HG03439 (cell line): ENCODE measurements around the gene URB2.
"Not testable (repeated sequence)": the region's sequence is repeated elsewhere in the genome, so short reads cannot be mapped to it uniquely, and the experiment has no call there.

Experiments
- ATAC-seq: cut with Tn5 transposase; IDR thresholded peaks from one replicate; pipeline ENCODE4 v1.9.1; 2021; ENCODE audit warnings: mild to moderate bottlenecking, moderate library complexity; ENCODE audit not compliant: unreplicated experiment

Gene URB2

DNA sequence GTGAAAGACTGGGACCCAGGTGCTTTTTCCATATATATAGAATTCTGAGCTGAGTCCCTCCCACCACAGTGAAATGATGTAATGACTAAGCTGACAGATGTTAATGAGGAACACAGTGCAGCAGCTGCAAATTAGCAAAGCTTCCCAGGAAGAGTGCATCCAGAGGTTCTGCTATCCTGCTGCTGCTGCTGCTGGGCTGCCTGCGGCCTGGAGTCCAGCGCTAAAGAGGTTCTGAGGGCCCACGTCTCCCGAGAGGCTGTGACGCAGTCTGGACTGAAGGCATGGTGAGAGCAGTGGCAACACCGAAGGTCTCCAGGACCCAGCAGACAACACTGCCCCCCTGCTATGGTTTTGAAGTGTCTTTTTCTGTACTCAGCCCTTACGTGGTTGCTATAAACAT is 63.9 kb downstream of the URB2 start:
- no peak for ATAC-seq

DNA sequence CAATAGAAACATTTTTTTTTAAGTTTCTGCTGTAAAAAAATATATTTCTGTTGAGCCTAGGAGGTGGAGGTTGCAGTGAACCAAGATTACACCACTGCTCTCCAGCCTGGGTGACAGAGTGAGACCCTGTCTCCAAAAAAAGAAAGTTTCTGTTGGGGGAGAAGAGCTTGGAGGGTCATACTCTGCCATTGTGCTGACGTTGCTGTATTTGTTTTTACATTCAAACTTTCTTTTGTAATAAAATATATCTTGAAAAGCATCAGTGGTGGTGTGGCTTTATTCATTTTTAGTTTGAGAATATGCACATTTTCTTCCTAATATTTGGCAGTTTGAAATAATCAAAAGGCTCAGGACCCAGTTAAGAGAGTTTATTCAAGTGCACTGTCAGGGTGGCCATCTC is 64.6 kb downstream of the URB2 start:
- no peak for ATAC-seq

DNA sequence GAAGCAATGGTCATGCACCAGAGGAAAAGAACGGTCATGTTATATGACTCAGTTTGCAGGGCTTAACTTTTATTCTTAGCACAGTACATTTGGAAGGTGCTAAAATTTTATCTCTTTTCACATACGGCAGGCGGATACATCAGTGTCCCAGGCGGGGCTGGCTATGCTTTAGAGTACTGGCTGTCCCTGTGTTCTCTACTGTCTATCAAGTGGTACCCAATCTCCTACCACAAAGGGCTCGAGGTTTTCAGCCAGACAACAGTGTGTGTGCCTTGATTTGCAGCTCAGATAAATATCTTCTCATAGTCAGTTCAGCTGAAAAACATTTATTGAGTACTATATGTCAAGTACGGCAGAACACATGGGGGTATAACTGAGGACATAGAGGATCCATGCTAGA is 65.3 kb downstream of the URB2 start:
- no peak for ATAC-seq

DNA sequence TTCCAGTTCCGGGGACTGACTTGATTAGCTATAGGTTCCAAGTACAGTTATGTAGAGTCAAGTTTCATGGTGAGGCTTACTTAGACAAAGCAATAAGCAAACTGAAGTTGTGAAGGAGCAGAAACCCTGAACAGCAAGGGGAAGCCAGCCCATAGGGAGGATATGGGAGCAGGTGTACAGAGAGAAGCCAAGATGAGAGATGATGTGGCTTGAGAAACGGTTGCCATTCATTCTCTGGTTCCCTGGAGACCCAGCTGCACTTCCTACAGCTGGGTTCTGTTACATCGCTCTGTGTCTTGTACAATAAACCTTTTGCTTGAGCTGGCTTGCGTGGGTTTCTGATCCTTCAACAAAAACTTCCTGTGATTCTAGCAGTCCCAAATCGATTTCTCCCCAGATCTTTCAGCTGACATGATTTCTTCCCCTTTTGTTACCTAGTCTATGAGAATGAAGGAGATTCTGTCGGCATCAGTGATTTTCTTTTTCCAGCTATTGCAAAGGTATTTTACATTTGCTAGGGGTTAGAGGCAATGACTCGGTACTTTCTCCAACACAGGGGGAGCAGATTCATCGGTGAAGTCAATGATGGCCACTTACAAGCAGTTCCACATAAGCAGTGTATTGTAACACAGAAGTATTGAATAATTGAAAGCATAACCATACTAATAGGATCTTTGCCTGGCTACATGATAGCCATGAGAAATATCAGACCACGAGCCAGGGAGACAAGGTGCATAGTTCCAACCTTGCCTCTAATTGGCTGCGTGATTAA is 67.3 kb downstream of the URB2 start:
- ATAC-seq, result no peak

DNA sequence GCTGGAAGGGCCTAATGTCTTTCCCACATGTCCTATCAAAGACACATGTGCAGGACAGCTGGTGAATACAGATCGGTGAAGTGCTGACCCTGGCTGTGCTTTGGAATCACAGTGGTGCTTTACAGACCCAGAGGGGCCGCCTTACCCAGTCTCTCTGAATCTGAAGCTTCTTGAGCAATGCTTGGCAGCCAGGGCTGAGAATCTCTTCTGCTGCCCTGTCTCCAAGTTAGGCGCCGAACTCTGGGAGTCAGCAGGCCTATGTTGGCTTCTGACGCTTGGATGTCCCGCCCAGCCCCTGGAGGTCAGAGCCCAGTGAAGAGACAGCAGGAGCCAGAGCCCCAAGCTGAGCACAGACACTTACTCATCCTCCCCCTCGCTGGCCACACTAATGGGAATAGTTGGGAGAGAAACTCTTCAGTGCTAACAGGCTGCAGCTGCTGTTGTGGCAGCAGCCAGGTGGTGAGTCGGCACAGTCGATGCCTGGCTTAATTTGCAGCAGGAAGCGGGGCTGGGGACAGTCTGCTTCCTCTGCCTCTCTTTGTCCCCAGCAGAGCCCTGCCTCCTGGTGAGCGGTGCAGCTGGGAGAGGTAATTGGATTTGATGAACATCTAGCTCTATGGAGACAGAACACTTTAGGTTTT is 68.1 kb downstream of the URB2 start:
- no peak for ATAC-seq

DNA sequence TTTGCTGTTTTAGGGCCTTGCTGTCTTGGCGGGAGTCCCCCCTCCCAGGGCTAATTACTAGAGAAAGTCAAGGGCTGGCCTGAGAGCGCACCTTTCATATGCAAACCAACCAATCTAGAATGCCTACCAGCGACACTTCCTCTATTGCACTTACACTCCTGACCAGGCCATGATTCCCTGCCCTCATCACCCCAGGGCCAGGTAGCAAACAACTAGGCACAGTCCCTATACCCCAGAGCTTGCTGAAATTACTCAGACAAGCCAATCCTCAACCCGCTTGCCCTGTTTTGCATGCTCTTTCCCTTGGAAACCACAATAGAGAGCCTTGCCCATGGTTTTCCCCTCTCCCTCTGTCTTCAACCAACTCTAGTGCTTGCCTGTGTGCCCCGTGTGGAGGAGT is 70.3 kb downstream of the URB2 start:
- ATAC-seq, result no peak

DNA sequence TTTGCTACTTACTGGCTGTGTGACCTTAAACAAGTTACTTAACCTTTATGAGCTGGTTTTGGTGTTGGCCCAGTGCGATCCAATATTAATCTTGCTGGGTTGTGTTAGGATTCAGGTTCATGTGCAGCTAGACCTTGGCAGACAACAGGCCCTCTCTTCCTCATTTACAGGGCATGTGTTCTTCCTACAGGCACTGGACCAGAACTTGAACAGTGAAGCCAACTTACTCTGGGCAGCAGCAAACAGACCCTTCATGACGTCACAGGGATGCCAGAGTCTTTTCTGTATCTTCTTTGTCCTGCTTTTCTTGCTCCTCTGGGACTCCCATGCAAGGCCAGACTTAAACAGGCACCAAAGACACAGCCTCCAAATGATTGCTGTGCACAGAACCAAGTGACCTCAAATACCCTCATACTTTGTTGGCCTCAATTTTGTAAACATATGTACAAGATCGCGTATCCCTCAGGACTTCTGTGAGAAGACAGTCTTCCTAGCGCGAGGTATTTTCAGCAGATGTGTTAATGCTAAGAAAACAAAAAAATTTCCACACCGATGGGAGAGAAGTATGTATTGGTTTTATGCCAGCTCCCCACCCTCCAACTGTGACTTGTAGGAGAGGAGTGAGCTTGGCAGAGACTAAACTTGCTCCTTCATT is 73.7 kb downstream of the URB2 start:
- ATAC-seq, result no peak

DNA sequence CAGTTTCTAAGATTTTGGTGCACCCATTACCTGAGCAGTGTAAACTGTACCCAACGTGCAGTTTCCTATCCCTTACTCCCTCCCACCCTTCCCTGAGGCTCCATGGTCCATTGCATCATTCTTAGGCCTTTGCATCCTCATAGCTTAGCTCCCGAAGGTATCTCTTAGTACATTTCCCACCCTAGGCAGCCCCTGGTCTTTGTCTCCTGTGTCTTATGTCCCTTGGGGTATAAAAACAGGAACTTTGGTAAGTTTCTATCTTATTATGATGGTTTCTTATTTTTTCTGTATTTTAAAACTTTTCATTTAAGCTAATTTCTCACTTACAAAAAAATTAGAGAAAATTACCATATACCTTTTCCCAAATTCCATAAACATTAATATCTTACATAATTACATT is 78.1 kb downstream of the URB2 start:
- no peak for ATAC-seq

DNA sequence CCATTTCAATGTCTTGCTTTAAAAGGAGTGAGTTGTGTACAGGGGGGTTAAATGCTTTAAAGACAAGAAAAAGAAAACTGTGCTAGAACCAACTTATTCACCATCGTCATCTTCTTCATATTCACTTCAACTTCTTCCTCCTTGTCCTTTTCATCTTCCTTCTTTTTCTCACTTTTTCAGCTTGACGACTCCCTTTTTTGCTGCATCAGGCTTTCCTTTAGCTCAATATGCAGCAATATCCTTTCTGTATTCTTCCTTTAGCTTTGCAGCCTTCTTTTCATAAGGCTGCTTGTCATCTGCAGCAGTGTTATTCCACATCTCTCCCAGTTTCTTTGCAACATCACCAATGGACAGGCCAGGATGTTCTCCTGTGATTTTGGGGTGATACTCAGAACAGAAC is 79.1 kb downstream of the URB2 start:
- ATAC-seq, result not testable (repeated sequence)

DNA sequence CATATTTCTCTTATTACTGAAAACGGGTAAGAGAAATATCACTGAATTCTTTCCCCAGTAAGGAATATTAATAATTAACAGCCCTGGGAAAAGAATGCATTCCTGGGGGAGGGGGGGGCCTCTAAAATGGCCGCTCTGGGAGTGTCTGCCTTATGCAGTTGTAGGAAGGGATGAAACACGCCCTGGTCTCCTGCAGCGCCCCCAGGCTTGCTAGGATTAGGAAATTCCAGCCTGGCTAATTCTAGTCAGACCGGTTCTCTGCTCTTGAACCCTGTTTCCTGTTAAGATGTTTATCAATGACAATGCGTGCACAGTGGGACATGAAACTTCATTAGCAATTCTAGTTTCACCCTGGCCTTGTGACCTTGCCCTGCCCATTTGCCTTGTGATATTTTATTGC is 81.1 kb downstream of the URB2 start:
- ATAC-seq, result not testable (repeated sequence)

DNA sequence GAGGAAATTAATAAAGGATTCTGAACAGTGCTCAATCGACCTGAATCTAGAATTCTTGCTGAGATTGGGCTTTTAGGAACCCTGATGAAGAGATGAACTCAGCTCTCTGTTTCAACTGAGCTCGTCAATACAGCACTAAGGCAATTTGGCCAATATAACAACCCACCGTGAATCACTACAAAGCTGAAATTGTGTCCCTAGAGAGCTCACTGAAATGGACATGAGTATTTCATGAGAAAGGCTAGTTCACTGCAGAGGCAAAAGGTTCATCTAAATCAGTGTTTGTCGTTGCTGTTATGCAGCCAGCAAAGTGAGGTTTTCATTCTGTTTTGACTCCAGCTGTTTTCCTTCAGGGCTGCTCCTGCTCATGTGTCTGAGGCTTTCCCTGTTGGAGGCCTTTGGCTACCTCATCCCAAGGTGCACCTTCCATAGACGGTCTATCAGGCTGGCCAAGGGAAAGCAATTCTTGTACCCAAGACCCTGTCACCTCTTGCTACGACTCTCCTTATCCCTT is 83.5 kb downstream of the URB2 start:
- ATAC-seq, result no peak
